NCI-H2227 treated with DMSO at 0.1 percent for 48 hours (cell line): ENCODE results near the gene IRF2BP2.
"Not testable (repeated sequence)": the region's sequence is repeated elsewhere in the genome, so short reads cannot be mapped to it uniquely, and the experiment has no call there.

ENCODE experiments used
- DNase-seq: peaks from one replicate; lab custom pipeline; 2025; lab: John Stamatoyannopoulos, UW

IRF2BP2 gene

DNA sequence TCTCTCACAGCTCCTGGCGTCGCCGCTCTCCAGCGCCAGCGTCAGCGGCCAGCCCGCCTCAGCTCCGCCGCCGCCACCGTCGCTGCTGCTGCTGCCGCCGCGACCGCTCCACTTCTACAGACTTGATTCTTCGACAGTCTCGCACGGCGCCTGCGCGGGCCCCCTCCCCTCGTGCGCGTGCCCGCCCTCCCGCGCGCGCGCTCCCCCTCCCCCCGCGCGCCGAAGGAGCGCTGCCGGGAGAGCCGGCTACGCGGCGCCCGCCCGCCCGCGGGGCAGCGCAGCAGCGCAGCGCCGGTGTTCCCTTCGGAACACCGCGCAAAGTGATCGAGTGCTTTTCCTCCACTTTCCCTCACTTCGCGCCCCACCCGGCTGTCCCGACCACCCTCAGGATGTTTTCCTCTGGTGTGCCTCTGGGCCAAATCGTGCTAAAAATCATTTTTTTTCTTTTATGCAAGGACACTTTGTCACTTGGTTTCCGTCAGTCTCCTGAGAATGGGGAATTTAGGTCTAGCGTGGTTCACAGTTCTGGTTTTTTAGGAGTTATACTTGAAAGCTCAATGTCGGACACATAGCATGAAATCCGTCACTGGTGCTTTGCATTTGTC is at the start of gene IRF2BP2:
IRF2BP2 (minus strand) TSS at position 118 of the 605 bp plus-strand sequence. CDS start 684 bp downstream, outside the sequence.
- peak; percentile 83 for DNase-seq

DNA sequence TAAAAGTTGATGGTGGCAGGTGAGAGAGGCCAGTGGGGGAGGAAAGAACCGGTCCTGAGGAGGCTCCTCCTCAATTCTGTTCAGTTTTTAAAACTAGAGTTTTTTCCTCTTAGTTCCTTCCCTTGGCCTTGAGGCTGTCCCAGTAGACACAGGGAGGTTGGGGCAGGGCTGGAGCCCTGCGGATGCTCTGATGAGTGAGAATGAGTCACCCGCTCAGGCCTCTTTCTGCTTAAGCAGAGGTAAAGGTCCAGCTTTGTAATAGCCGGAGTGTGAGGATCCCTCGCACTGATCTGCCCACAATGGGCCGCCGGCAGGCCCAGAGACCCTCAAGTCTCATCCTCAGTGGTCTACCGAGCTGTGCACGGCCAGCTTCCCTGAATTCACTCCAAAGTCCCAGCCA is 49.6 kb upstream of the IRF2BP2 start:
- no peak for DNase-seq

DNA sequence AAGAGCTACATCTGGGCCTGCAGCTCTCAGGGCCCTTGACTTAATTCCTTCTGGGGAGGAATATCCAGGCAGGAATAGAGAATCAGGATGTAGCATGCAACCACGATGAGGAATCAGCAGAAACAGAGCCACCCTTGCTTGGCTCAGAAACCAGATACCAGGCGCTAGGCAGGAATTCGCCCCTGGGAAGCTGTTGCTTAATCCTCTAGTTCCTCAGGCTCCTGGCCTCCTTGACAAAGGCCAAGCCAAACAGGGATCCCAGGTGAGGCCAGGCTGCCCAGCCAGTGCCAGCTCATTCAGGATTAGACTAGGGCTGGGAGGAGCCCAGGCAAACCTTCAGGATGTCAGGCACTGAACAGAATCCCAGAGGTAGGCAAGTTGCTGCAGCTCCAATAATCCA is 48.2 kb upstream of the IRF2BP2 start:
- DNase-seq = no peak

DNA sequence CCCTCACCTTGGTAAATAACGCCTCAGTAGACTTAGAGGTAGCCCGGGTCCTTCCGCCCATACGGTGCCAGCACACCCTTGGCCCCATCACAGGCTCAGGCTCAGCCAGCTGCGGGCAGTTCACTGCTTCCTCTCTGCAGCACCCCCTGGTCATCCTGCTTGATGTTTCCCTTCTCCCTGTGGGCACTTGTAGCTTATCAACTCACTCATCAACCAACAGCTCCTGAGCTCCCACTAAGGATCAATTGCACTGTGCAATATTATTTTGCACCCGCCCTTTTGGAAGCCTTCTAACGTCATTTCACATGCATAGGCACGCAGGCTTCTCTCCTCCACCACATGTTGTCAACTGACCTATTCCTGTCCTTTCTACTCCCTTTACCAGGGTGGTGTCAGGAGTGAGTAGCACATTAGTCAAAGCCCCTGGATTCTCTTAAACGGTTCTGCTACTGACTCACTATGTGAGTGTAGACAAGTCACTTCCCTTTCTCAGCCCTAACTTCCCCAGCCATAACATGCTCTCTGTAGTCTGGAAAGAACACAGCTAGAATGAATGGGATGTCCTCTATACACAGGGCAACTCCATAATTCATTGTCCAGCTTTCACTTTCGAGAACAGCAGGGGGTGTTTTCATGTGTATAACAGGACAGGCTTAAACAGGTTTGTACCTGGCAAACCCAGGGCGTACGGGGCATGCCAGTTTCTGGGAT is 47.1 kb upstream of the IRF2BP2 start:
- no peak for DNase-seq

DNA sequence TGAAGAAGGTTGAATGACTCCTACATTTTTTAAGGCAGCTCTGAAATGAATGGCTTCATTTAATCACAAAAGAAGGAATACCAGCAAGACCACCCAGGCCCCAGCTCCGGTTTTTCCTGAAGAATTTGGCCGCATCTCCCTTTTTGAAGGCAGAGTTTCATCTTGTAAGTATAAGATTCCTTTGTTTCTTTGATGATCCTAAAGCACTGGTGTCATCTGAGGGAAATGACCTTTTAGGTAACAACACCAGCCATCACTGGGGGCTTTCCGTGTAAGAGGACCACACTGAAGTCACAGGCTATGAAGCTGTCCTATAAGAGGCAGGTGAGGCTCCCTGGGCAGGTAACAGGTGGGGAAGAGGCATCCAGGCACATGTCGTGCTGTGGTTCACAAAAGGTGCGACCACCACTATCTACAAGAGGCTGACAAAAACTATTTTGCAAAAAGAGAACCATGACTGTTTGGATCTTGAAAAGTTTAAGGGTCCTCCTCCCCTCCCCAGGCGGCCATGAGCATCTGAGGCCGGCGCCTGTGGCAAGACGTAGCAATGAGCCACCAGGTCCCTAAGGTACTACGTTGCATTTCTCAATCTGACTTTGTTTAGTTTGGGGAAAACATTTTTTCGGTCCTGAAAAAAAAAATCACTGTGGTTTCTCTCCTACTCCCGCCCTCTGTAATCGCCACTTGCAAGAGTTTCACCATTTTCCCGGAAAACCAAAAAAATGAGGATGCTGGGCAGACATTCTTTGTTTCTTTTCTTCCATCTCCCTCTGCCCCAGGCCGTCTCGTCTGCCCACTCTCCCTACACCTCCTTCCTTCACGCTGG is 46.3 kb upstream of the IRF2BP2 start:
- DNase-seq = no peak

DNA sequence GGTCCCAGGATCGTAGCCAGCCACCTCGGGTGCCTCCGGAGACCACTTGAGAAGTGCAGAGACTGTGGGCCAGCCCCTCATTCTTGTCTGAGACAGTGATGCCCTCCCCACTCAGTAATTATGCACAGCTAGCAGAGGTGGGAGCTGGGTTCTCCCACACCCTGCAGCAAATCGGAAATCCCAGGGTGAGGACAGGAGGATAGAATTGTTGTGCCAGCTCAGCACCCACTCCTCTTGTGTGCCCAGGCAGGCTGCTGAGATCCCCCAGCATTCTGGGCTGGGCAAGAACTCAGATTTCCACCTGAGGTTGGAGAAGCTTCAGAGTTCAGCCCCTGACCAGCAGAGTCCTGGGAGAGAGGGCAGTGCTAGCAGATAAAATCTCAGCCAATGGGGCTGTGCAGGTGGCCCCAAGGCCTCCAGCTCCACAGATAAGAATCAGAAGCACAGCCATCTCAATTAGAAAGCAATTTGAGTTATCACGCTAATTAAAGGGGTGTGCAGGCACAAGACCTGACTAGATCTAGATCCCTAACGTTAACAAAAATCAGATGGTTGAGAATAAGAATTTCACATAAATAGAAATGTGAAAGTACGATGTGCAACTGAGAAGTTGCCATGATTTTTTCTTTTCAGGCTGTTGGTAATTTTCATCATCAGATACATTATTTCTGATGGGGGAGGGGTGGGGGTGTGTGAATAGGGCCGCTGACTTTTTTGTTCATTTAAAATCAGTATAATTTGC is 45.5 kb upstream of the IRF2BP2 start:
- DNase-seq = no peak

DNA sequence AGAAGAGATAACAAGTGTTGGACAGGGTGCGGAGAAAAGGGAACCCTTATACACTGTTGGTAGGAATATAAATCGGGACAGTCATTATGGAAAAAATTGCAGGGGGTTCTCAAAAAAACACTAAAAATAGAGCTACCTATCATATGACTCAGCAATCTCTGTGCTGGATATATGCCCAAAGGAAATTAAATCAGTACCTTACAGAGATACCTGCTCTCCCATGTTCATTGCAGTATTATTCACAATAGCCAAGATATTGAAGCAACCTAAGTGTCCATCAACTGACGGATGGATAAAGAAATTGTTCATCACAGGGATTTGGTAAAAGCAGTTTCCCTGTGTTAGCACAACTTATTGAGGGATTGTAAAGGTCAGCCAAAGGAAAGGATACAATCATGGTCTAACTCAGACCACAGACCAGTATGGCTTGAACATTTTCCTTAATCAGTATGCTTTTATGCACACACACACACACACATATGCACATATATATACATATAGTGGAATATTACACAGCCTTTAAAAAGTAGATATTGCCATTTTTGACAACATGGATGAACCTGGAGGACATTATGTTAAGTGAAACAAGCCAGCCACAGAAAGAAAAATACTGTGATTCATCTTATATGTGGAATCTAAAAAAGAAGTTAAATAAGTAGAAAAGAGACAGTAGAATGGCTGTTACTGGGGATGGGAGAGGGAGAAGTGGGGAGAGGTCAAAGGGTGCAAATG is 44.2 kb upstream of the IRF2BP2 start:
- no peak for DNase-seq

DNA sequence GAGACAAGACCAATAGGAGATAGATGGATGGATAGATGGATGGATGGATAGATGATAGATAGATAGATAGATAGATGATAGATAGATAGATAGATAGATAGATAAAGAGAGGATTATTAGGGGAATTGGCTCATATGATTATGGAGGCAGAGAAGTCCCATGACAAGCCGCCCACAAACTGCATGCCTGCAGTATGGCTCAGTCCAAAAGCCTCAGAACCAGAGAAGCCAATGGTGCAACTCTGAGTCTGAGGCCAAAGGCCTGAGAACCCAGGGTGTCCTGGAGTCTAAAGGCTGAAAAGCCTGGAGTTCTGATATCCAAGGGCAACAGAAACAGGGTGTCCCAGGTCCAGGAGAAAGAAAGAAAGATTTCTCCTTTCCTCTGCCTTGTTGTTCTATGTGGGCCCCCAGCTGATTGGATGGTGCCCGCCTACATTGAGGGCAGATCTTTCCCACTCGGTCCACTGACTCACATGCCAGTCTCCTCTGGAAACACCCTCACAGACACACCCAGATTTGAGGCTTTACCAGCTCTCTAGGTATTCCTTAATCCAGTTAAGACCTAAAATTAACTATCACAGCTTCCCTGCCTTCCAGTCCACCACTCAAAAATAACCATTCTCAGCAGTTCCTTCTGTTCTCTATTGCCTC is 39.6 kb upstream of the IRF2BP2 start:
- DNase-seq = no peak

DNA sequence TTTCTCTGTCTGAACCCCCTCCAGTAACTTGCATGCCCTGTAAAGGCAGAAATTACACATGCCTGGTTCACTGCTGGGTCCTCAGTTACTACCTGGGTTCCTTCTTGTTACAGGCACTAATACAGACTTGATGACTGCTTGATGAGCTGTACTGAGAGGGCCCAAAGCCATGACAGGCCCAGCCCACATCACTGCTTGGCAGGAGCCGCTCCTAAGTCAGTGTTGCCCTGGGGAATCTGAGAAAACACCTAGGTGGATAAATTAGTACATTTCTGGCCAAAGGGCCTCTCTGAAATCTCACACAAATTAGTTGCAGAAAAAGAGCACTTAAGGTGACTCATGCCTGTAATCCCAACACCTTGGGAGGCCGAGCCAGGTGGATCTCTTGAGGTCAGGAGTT is 37.8 kb upstream of the IRF2BP2 start:
- DNase-seq = no peak

DNA sequence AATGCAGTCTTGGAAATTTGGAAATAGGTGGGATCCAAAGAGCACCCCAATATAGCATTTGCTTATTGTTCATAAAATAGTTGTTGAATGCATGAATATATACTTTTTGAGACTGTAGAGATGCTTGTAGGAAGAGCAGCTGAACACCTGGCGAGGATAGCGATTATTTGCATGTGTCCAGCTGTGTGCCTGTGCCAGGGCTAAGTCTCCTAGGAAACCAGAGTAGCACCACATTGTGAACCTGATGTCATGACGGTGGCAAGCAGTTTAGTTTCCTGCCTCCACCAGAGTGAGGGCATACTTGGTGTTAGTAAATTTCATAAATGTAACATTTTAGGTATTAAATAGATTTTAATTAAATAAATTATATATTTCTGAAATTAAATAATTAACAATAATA is 37.3 kb upstream of the IRF2BP2 start:
- DNase-seq = no peak

DNA sequence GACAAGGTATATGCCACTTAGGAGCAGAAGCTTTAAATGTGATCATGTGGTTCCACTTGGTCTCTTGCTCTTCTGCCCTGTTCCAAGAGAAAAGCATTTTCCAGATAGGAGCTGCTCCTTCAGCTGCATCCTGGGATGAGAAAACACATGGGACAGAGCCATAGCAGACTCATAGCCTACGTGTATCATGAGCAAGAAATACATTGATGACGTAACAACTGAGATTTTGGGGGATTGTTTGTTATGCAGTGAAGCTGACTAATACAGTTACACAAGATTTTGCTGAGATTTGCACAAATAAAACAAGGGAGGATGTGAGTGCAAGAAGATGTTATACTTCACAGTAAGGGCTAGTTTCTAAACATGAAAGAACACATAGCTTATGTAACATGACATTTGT is 36.0 kb upstream of the IRF2BP2 start:
- no peak for DNase-seq

DNA sequence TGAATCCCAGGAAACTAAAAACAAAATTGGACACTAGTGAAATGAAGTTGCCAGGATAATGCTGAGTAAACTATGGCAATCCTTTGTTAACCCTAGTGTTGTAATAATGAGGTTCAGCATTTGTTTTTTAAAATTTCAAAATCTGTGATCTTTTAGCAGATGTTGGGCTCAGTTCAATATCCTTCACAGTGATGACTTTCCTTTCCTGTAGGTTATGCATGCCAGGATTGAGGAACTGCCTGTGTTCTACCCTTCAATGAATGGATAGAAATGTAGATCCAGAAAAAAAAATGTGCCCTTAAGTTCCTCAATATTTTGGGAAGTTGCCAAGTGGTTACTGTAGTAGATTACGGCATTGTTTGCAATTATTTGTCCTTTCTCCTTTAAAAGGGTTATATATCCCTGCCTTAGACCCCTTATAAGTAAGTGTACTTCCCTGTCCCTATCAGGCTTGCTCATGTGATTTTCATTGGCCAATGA is 35.5 kb upstream of the IRF2BP2 start:
- no peak for DNase-seq

DNA sequence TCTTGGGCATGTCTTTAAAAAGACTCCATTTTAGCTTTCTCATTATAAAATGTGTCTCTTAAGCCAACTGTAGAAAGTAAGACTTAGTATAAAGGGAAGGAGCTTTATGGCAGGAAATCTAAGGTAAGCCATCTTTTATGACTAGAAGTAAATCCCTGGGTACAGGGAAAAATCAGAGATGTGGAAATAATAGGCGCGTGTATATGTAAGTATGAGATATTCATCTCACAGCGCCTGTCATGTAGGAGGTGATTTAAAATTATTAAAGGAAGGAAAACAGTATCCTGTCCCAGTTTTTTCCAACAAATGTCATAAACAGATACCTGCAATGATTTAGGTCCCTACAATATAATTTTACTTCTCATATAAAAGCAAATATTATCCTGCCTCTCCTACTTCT is 35.0 kb upstream of the IRF2BP2 start:
- no peak for DNase-seq

DNA sequence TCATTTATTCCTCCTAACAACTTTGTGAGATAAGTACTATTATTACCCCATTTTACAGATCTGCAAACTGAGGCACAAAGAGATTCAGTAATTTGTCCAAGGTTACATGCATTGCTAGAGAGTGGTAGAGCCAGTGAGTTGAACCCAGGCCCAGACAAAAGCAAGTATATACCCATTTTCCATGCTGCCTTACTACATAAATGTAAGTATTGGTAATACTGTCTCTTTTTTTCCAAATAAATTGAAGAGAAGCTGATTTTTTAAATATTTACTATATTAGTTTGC is 33.8 kb upstream of the IRF2BP2 start:
- no peak for DNase-seq

DNA sequence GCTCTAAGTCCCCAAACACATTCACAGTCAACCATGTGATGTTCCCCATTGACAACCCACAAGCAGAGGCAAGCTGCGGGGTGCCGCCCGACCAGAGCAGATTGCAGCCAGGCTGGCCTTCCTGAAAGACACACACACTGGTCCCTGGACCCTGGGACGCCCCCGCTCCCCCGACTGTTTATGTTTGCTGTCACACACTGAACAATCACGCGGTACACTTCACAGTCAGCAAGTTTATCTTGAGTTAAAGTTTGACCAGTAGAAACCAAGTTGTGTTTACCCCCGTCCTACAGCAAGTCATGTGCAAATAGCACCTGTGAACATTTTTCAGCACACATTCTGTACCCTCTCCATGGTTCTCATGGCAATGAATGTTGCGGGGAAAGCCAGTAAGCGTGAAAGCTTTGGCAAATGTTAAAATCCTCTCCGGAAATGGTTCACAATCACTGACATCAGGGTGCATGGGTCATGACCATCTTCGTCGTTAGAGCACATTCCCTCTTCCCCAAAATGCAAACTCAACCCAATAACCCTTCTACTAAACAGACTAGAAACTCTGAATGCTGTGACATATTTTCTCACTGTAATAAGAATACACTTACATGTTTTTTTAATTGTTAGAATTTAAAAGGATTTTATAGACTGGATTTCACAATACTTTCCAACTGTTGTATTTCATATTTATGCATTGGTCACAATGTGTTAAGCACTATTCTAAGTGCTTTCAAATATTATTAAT is 33.3 kb upstream of the IRF2BP2 start:
- DNase-seq = no peak

DNA sequence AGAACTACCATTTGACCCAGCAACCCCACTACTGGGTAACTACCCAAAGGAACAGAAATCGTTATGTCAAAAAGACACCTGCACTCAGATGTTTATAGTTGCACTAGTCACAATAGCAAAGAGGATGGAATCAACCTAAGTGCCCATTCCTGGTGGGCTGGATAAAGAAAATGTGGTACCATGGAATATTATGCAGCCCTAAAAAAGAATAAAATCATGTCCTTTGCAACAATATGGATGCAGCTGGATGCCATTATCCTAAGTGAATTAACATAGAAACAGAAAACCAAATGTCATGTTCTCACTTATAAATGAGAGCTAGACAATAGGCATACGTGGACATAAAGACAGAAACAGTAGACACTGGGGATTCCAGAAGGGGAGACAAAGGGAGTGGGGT is 32.5 kb upstream of the IRF2BP2 start:
- no peak for DNase-seq

DNA sequence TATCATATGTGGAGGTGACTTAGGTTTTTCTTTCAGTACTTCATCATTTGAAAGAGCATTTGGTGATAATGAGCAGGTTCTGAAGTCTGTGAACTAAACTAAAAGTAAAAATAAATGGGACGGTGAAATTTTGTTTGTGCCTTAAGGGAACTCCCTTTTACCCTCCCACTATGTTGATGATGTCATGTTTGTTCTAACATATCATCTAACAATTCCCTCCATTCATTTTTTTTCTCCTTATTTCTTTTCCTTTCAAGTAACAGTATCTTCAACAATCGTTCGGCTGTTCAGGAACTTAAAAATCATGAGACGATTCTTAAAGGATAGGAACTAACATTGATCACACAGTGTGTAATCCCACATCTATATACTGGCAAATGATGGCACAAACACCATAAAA is 30.0 kb upstream of the IRF2BP2 start:
- DNase-seq = no peak

DNA sequence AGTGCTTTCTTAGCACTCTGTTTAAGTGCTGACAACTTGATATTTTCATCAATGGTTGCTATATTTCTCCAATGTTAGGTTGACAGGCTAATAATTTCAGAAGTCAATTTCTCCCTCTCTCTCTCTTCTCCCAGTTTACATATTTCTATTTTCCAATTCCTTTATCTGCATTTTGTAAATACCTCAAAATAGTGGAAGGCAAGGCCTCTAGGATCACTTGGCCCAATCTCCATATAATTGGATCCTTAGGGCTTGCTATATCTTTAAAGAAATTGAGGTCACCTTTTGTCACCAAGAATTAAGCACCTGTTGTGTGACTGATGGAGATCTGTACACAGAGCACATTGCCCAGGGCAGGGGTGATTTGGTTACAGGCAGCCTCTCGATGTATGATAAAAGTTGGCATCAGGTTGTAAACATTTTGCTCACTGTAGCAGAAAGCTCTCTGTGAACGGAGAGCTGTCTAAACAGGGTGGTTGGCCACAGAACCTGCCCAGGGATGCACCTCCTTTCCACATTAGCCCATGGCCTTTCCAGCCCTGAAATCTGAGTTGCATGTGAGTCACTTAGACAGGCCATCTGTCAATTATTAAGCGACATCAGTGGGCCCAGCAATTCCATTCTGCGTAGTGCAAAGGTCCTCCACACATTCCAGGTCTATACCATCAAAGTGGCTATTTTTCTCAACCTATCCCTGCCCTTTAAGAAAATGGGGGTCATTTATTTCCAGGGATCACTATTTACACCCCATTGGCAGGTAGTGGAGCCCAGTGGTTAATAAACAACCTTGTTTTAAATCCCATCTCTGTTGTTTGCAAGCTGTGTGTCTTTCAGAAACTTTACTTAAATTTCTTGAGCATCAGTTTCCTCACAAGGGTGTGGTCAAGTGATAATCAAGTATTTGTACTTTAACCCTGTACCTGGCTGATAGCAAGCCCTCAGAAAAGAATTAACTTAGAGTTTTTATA is 29.1 kb upstream of the IRF2BP2 start:
- no peak for DNase-seq

DNA sequence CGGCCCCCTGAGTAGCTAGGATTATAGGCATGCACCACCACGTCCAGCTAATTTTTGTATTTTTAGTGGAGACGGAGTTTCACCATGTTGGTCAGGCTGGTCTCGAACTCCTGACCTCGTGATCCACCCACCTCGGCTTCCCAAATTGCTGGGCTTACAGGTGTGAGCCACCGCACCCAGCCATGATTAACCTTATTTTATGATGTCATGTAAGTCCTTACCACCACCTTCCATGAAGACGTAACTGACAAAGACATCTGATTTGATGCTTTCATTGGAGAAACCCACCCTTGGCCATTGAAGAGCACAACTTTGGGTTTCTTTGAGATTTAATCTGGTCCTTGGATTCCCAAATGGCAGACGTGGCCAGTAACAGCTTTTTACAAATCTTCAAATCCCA is 24.9 kb upstream of the IRF2BP2 start:
- not testable (repeated sequence) for DNase-seq
